ENCODE data around the gene SPTB.

- TF ChIP-seq POLR2A (IDR thresholded peaks at IDR 0.05; ENCODE audit: low read length) (no peak), GATA1 (IDR thresholded peaks at IDR 0.05; ENCODE audit: low read depth, low read length) (no peak)
Measured at GRCh38 chr14:64817631-64818030, 62.1 kb downstream of the SPTB start.
